GM12864 (cell line): ENCODE data around the gene HOPX.
"Not testable (repeated sequence)": the region's sequence is repeated elsewhere in the genome, so short reads cannot be mapped to it uniquely, and the experiment has no call there.

ENCODE experiments used
- DNase-seq: peaks from one replicate; pipeline ENCODE4 v3.0.0-alpha.2; 2011; ENCODE audit warnings: low read depth
- H3K4me3 ChIP-seq: 2 replicates; pipeline ENCODE4 v1.5.1; 2011; ENCODE audit warnings: mild to moderate bottlenecking, low read depth, low read length, control low read depth
- TF ChIP-seq, protein P1 (sequence below): IDR thresholded peaks from 2 replicates; pipeline ENCODE4 v1.5.1; 2011; ENCODE audit warnings: low read depth, mild to moderate bottlenecking, moderate library complexity, low read length, control low read depth, inconsistent platforms; ENCODE audit errors: missing control alignments

HOPX gene

GRCh38 chr4:56606385-56606784, 74.7 kb downstream of the HOPX start:
- H3K4me3 ChIP-seq: no peak overlapping the region
- TF ChIP-seq, protein P1, sequence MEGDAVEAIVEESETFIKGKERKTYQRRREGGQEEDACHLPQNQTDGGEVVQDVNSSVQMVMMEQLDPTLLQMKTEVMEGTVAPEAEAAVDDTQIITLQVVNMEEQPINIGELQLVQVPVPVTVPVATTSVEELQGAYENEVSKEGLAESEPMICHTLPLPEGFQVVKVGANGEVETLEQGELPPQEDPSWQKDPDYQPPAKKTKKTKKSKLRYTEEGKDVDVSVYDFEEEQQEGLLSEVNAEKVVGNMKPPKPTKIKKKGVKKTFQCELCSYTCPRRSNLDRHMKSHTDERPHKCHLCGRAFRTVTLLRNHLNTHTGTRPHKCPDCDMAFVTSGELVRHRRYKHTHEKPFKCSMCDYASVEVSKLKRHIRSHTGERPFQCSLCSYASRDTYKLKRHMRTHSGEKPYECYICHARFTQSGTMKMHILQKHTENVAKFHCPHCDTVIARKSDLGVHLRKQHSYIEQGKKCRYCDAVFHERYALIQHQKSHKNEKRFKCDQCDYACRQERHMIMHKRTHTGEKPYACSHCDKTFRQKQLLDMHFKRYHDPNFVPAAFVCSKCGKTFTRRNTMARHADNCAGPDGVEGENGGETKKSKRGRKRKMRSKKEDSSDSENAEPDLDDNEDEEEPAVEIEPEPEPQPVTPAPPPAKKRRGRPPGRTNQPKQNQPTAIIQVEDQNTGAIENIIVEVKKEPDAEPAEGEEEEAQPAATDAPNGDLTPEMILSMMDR: no peak
- DNase-seq: no peak

DNA sequence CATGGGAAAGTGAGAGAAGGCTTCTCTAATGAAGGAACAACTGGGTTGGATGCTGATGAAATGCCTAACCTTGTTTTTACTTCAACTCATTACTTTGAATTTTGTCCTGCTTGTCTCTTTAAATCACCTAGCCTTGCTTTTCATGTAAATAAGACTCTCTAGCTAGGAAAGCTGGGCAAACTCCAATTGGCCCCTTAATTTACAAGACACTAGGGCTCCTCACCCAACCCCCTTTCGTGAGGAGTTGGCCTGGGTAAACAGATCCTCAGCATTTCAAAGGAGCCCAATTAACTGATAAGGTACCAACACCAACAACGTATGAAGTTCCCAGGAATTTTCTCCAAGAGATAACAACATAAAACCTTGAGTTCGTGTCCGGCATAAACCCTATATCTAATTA, 75.6 kb downstream of the HOPX start:
- DNase-seq: not testable (repeated sequence)

DNA sequence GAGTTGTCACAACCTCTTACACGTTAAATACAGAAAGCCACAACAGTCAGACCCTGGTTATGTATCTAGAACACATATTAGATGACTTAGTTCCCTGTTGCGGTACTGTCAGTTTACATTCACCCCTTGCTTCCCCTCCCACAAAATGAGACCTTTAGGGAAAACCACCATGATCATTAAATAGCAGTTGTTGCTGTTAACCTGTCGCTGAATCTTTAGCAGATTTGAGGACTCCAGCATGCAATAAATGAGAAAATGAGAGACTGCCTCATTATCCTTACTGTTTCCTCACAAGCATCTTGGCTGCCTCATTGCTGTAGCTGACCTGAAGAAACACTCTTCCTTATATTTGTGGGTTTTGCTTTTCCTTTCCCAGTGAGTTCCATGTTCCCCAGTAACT, 77.8 kb downstream of the HOPX start:
- TF ChIP-seq, protein P1: no peak

More for the DNA sequence above, 75.6 kb downstream of the HOPX start:
- not testable (repeated sequence) for H3K4me3 ChIP-seq

More for the DNA sequence above, 77.8 kb downstream of the HOPX start:
- no peak for DNase-seq
- no peak overlapping the region for H3K4me3 ChIP-seq
